Measurements from ENCODE around the gene LIPA.
A peak's percentile ranks its signal among the peaks of the same experiment; 100 is the strongest.

LIPA gene

DNA sequence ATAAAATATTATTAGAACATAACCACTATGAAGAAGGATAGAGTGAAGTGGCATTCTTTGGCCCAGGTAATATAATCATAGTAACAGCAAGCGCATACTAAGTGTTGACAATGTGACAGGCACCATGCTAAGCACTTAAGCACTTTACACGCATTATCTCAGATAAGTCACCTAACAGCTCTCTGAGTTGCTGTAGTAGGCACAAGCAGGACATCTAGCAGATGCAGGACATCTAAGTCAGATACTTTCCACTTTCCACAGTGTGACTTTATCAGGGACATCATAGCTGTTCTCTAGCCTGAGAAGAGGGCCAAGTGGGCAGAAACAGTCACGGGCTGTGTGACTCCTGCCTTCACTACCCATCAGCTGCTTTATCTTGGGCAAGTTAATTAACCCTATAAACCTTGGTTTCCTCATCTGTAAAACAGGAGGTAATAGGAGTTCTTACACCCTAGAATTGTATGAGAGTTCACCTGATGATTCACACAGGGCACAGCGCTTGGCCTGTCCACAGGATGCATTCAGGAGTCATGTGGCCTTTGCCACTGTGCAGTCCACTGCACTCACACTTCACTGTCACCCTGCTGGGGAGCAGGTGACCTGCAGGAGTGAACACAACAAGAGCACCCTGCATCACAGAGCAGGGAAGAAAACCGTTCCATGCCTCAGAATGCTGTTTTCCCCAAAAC, 12.5 kb downstream of the LIPA start:
- no peak for DNase-seq

DNA sequence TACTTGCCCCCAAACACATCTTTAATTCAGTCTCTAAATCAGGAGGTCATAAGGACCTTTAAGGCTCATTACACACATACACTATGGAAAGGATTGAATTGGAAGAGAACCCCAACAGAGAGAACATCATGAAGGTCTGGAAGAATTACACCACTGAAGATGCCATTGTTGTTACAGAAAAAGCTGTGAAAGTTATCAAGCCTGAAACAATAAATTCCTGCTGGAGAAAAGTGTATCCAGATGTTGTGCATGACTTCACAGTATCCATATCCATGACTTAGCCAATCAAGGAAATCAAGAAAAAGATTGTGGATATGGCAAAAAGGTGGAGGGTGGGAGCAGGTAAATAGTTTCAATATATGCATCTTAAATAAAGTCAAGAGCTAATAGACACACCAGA, 13.7 kb downstream of the LIPA start:
- no peak for DNase-seq

DNA sequence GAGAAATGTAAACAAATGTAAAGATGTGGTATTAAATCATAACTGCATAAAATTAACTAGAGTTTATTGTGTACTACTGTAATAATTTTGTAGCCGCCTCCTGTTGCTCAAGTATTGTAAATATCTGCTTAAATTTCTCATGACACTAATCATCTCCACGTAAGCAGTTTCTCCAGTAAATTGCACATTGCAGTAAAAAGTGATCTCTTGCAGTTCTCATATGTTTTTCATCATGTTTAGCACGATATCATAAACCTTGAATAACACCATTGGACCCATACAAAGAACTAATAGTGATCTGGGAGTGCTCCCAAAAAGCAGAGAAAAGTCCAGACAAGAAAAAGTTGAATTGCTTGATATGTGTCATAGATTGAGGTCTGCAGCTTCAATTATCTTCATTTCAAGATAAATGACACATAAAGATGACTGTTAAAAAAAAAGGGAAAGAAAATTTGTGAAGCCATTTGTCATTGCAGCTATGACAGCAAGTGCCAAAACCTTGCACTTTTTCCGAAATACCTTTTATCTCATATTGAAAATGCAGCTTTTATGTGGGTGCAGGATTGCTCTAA, 15.3 kb downstream of the LIPA start:
- no peak for DNase-seq

DNA sequence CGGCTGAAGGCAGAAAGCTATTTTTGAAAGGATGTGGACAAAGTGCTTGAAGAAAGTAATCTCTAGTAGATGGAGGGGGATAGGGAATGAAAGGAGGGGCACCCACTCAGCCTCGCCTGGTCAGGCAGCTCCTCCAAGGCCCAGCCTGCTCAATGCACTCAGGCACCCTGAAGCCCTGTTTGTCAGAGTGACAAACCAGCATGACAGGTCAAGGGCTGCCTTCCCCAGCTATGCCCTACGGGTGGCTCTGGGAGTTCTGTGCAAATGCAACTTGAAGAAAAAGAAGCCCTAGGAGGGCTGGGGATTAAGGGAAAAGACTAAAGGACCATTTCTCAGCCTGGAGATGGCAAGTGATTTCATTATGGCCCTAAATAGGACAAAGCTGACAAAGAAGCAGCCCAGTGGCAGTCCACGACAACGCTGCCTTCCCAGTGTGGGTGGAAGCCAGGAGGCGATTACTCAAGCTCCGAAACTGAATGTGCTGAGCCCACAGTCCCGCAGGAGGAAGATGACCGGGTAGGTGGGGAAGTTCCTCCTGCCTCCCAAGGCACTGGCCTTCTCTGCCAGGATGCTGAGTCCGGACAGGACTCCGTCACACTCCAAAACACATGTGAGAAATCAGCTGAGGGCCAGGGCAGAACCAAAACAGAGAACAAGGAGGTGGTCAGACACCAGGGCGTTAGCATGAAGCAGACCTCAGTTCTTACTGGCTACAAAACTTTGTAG, 16.3 kb downstream of the LIPA start:
- DNase-seq, result no peak

DNA sequence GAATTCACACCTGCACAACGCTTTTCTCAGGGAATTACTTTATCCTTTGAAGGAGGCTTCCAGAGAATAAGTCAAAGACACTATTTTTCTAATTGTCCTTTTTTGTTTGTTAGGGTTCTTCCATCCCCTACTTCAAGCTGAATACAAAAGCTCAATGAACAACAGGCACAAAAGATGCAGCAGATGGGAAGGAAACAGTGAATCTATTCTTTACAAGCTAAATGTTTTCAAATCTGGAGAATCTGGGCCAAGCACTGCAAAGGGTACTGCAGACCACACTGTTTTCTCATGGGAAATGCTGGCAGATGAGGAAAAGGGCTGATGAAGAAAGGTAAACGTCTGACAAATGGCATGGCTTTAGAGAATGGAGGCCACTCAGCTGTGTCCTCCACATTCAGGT, 18.5 kb downstream of the LIPA start:
- DNase-seq, result no peak

DNA sequence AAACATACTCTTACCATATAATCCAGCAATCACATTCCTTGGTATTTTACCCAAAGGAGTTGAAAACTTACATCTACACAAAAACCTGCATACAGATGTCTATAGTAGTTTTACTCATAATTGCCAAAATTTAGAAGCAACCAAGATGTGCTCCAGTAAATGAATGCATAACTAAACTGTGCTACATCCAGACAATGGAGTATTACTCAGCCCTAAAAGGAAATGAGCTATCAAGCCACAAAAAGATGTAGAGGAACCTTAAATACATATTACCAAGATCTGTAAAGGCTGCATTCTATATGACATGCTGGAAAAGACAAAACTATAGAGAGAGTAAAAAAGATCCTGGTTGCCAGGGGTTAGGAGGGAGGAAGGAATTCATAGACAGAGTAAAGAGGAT, 22.6 kb downstream of the LIPA start:
- no peak for DNase-seq

DNA sequence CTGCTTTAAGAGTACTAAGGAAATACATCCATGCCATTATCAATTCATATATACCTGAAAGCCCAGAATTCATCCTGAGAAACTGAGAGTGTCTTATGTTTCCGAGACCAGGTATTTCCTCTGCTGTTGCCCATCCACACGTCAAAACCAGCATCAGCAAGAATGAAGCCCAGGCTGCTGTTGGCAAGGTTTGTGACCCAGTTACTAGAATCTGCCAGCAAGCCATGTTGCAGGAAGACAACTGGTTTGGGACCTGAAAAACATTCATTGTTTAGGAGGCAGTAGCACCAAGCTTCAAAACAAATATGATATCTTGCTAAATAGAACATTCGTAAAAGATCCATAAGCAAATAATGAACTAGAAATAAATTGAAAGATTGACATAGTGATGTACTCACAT, 23.4 kb downstream of the LIPA start:
- no peak for DNase-seq

DNA sequence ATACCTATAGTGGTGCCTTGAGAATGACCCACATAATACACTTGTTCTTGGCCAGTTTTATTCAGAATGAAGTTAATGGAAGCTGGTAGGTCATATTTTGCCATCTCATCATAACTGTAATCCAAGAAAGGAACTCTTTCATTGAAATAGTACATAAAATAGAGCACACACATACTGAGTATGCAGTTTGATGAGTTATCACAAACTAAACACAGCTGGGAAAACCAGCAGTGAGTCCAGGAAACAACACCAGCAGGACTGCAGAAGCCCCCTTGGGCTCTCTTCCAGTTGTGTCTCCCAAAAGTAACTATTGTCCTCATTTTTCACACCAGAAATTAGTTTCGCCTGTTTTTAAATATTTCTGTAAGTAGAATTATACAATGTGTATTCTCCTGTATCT, 24.7 kb downstream of the LIPA start:
- DNase-seq, result no peak

DNA sequence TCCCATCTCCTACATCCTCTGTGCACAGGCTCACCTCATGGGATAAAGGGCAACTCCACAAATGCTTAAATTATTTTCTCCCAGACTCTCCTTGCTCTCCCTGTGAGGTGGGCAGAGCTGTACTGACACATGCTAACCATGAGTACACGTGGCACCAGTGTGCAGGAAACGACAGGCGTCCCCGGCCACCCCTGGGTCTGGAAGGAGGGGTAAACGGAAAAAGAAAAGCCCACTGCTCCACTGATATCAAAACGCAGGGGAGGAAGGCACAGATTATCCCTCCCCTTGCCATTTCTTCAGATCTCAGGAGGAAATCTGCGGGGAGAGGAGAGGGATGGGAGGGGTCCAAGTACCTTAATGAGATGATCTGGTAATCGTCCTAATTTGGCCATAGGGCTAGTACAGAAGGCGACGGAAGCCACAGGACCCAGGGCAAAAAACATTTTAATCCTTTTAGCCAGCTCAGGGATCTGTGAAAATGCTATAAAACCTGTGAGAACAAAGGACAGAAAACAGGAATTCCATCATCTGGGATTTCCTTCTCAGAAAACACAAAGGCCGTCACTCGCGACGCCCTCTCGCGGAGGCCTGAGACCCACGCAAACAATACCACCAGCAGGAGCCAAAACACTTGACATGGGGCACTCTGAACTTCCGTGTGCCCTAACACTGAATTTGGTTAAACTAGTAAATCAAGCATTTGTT, 26.7 kb downstream of the LIPA start:
- DNase-seq, result no peak

DNA sequence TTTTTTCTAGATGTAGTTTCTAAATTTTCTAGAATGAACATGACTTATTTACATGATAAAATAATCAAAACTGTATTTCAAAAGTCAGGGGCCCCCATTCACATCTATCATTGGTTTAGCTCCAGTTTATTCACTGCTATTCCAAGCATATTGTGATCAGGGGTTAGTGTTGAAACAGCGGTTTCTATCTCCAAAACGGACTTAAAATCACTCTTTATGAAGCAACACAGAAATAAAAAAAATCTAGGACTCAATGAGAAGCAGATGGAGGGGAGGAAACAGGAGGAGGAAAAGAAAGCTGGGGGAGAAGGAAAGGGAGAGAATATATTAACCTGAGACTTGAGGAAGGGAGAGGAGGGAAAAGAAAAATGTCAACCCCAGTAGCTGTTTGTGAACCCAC, 29.7 kb downstream of the LIPA start:
- DNase-seq, result no peak

DNA sequence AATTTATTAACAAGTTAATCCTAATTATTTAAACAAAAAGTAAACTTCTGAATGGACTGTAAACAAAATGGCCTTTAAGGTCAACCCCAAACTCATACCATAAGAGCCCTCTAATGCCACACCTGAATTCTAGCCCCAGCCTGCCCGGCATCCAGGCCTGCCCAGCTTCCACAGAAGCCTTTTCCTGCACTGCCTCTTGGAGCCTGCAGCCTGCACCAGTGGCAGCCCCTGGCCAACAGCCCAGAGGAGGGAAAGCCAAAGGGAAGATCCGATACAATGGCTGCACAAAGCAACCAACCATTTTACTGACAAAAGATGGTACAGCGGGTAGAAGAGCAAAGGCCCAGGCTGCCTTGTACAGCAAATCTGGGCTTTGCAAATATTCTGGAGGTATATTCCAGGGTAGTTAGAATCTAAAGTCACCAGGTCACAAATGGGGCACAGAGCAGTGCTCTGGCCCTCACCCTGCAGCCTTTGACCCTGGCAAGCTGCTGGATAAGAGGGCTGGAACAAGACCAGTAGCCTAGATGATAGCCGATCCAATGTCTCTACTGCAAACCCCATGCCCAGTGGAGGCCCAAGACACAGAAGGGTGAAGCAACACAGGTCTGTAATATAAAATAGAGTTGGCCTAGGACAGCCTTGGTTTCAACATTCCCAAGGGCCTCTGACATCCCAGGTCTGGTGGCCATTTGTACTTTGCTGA, 31.9 kb downstream of the LIPA start:
- no peak for DNase-seq

DNA sequence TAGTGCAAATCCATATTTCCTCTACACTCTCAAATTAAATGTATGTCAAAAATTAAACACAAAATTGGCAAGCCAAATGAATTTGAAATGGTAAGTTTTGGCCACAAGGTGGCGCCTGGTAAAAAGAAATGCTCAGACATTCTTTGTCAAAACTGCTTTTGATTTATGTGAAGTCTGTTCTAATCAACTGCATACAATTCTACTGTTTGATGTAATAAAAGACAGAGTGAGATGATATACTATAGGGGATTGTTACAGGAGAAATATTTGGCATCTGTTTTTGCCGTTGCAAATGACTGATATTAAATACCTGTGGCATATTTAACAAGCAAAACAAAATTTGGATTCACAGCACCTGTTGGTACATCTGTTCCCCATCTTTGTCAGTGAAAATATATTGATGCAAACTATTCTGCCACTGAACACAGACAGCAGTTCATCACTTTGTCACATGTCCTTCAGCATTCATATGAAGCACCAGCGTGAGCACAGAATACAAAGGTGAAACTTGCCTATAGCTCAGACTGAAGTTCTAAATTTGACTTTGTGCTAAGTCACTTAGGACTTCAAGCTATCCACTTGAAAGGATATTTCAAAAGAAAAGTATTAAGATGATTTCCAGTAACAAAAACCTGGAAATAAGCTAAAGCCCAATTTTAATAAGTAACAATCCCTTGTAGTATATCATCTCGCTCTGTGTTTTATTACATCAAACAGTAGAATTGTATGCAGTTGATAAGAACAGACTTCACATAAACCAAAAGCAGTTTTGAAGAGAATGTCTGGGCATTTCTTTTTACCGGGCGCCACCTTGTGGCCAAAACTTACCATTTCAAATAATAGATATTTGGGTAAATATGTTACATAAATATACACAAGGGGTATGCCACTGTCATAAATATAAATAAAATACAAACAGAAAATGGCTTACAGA, 34.3 kb downstream of the LIPA start:
- peak; percentile 31 for DNase-seq

DNA sequence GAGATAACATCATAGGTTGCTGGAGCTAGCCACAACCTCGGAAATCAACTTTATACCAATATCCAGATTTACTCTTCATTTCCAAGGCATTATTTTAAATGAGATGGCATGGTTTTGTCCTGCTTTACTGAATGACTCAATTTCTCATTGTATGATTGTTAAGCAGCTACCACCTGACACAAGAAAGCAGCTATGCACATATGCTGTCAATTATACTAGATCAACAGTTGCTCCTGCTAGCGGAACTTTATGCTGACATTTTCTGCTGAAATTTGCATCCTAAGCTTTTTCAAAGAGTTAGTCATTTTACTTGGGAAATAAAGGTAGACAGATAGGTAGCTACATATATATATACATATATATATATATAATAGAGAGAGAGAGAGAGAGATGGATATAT, 35.5 kb downstream of the LIPA start:
- no peak for DNase-seq

DNA sequence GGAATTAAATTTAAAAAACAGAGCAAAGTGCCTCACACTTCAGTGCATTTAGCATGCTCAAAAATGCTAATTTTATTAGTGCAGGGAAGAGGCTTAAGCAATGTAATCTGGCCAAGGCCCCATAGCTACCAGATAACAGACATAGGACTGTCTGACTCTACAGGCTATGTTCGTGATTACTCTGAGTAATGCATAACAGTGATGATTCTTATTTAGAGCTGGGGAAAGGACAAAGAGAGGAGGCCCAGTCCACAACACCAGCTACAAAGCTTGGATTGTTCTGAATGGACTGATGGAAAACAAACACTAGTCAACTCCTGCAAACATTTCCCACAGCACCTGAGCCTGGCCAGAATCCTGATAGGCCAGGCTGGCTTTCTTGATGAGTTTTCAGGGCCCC, 36.1 kb downstream of the LIPA start:
- DNase-seq, result no peak

DNA sequence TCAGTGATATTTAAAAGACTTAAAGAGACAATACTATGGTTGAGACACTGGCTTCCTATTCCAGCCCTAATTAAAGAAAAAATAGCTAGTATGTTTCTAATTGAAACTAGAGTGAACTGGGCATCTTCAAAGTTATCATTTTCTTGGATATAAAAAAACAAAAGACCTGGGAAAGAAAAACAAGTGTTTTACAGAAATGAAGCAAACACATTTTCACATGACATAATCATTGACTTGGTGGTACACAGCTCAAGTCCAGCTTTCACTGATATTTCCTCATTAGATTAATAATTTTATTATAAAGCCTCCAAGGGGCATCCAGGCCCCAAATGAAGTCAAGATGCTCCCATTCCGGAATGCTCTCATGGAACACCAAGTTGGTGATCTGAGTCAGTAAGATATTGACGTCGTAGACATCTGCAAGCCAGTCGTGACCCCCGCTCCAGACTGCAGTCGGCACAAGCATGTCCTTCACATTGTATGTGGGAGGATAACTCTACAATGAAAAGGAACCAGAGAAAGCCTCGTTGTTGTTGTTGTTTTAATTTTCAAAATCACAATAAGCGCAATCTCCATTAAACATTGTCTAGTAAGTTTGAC, 36.9 kb downstream of the LIPA start:
- DNase-seq, result no peak

DNA sequence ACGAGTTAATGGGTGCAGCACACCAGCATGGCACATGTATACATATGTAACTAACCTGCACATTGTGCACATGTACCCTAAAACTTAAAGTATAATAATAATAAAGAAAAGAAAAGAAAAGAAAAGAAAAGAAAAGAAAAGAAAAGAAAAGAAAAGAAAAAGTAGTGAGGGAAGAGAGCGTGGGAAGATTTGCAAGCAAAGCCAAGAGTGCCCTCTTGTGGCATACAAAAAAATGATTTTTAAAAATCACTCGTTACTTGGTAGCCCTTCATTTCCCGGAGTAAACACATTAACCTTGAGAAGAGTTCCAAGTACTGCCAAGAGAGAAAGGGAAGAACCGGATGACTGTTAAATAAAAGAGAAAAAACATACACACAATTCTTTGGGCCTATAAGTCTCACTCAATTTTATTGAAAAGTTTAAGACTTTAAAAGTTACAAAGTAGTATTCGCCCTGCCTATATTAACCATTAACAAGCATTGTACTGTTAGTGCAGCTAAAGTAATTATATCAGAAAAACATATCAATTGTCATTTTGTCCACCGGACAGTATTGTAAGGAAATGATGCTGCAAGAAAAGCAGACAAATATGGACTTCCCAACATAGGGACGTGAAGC, 38.3 kb downstream of the LIPA start:
- DNase-seq, result peak; percentile 20

DNA sequence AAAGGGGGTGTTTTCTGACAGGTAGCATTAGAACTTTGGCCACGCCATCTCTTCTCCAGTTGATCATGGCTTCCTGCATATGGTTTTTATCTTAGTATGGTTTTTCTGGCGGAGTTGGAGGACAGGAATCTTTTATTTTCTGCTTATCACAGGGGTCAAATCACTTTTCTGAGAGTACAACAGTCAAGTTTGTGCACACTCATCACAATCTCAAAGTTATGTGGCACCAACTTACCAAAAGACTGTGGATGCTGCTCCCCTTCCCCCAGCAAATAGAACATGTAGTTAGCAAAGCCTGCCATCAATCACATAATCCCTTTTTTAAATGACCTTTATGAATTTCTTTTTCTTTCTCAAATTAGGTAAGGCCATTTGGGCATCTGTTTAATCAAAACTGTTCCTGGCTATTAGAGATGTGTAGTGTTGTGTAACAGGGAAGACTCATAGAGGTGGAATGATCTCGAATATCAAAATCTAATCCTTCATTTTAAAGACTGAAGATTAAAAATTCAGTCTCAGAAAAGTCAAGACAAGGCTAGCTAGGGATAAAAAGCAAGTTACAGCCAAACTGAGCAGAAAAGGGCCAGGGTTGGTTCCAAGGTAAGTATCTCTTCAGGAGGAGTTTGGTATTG, 40.7 kb downstream of the LIPA start:
- DNase-seq, result no peak

DNA sequence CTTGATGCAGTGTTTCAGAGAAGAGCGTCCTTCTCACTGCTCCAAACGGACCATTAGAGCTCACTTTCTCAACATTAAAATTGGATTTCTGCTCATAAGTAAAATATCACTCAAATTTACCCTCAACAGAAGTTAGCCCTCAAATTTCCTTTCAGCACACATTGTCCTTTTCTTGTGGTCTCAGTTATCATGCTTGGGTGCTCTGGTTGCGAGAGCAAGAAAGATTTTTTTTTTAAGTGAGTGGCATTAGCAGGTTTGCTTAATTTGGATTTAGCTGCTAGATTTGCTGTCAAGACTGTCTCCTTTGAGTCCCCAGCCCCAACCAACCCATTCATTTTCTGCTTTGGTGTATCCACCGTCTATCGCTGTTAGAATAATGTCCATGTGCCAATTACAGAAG, 41.9 kb downstream of the LIPA start:
- no peak for DNase-seq

DNA sequence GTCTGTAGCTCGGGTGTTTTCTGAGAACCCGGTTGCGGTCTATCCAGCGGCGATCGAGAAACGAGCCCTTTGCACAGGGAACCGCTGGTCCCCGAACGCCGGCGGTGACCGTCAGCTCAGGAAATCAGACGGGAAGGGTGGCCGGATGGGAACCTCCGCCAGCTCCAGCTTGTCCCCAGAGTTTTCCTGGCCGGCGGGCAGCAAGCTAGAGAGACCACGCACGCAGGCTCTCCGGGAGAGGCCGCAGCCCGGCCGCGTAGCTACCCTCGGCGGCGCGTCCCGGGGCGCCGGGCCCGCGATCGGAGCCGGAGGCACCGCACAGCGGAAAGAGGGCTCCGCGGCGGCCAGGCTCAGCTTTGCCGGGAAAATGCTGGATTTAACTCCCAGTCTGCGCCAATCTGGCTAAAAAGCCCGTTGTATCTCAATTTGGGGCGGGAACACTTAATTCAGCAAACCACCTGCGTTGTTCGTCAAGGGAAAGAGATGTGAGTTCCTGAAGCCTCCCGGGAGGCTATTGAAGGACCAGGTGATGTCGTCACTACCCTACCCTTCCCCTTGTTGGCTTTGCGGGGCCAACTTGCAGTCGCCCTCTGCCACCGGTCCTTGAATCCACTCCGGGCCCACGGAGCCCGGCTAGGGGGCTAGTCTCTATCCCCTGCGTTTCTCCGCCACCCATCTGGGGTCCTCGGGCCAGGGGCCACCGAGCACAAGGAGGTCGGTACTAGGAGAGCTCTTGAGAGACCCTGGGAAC, 43.6 kb downstream of the LIPA start:
- DNase-seq, result no peak
